Vagina (tissue), 2 donors: ENCODE results near the gene PHLPP1. TPM values are rescaled to one million over a fixed set of nuclear protein-coding genes. Genes with fewer than 3 reads are reported as not detected.

Experiments
- DNase-seq, 2 donors: peaks; one replicate each; pipeline ENCODE4 v3.0.0-alpha.2; 2017; ENCODE audit errors: extremely low spot score in 2 of 2
- H3K27ac ChIP-seq: fragments of 200-600 bp; sonication (generic); one replicate; pipeline ENCODE4 v1.5.1; 2019
- H3K27me3 ChIP-seq: fragments of 200-600 bp; sonication (generic); one replicate; pipeline ENCODE4 v1.5.1; 2019
- H3K36me3 ChIP-seq, 2 donors: fragments of 200-600 bp; sonication (generic); one replicate each; pipeline ENCODE4 v1.5.1; 2017 to 2019
- H3K4me1 ChIP-seq: fragments of 200-600 bp; sonication (generic); one replicate; pipeline ENCODE4 v1.5.1; 2019
- H3K4me3 ChIP-seq, 2 donors: fragments of 200-600 bp; sonication (generic); 1 replicate in 1 of 2; 2 replicates in 1 of 2; pipeline ENCODE4 v1.5.1; 2016 to 2019
- H3K9me3 ChIP-seq: fragments of 200-600 bp; sonication (generic); one replicate; pipeline ENCODE4 v1.5.1; 2019
- CTCF ChIP-seq, 3 experiments: fragments of 450-650 bp in 2 of 3; fragments of 200-600 bp in 1 of 3; sonication (generic) in 1 of 3; IDR thresholded peaks; one replicate each; pipeline ENCODE4 v1.5.1; 2017 to 2019; ENCODE audit warnings: antibody characterized with exemption in 3 of 3, mild to moderate bottlenecking in 2 of 3, moderate library complexity in 2 of 3
- POLR2A ChIP-seq, 2 donors: fragments of 450-650 bp; IDR thresholded peaks; one replicate each; pipeline ENCODE4 v1.6.1; 2017; ENCODE audit warnings: antibody characterized with exemption in 2 of 2, mild to moderate bottlenecking in 2 of 2, moderate library complexity in 2 of 2
- POLR2AphosphoS5 ChIP-seq, 2 donors: sonication (generic); formaldehyde crosslinking; IDR thresholded peaks; one replicate each; pipeline ENCODE4 v1.9.0; 2017; ENCODE audit warnings: antibody characterized with exemption in 2 of 2, mild to moderate bottlenecking in 2 of 2, low read depth in 1 of 2; ENCODE audit not compliant: insufficient read depth in 1 of 2
- intact Hi-C: fragments of 100-400 bp; cut with DNase I; formaldehyde crosslinking; loops from one replicate; pipeline ENCODE4 v1.15.1; 2023
- total RNA-seq: library from RNA; depleted of rRNA; stranded (reverse); fragments of >200 nt; gene quantifications from one replicate; pipeline ENCODE4 v1.2.3, GENCODE V29; 2016

Gene PHLPP1
- total RNA-seq, 1 donor from 2014 or later, result 20.6 TPM

GRCh38 chr18:62784966-62785413 lies 69.6 kb downstream of the PHLPP1 start:
- Histone ChIP-seq H3K4me3 (no peak overlapping the region), H3K4me1 (peaks cover 44% of the 10 kb centered on the region), H3K9me3 (no peaks in the 10 kb centered on the region), H3K27ac (no peak overlapping the region), H3K27me3 (no peaks in the 10 kb centered on the region), H3K36me3 (no peaks in the 10 kb centered on the region)
- DNase-seq, result no peak
- intact Hi-C loops, result no loop called here
- no peak for TF ChIP-seq POLR2A (IDR thresholded peaks at IDR 0.05)
- TF ChIP-seq POLR2AphosphoS5 (IDR thresholded peaks at IDR 0.05; ENCODE audit: insufficient read depth in 1 of 2, low read depth in 1 of 2), result no peak
- no peak for TF ChIP-seq CTCF (IDR thresholded peaks at IDR 0.05)

- intact Hi-C loops, result no loop called here
- no peak for DNase-seq
- peaks cover 43% of the 10 kb centered on the region for H3K4me1 ChIP-seq
Measured at GRCh38 chr18:62786689-62787088, 71.3 kb downstream of the PHLPP1 start.

GRCh38 chr18:62788111-62788510 lies 72.8 kb downstream of the PHLPP1 start:
- Histone ChIP-seq H3K27ac (no peak overlapping the region), H3K36me3 (no peaks in the 10 kb centered on the region), H3K4me1 (peaks cover 29% of the 10 kb centered on the region), H3K27me3 (no peaks in the 10 kb centered on the region), H3K9me3 (no peaks in the 10 kb centered on the region), H3K4me3 (no peak overlapping the region)
- TF ChIP-seq POLR2AphosphoS5 (IDR thresholded peaks at IDR 0.05; ENCODE audit: insufficient read depth in 1 of 2, low read depth in 1 of 2) (no peak), POLR2A (IDR thresholded peaks at IDR 0.05) (no peak), CTCF (IDR thresholded peaks at IDR 0.05) (no peak)
- intact Hi-C loops, result no loop called here
- DNase-seq, result no peak

More at GRCh38 chr18:62786689-62787088, 71.3 kb downstream of the PHLPP1 start:
- Histone ChIP-seq H3K27ac (no peak overlapping the region), H3K27me3 (no peaks in the 10 kb centered on the region), H3K4me3 (no peak overlapping the region), H3K36me3 (no peaks in the 10 kb centered on the region), H3K9me3 (no peaks in the 10 kb centered on the region)
- no peak for TF ChIP-seq POLR2AphosphoS5 (IDR thresholded peaks at IDR 0.05; ENCODE audit: insufficient read depth in 1 of 2, low read depth in 1 of 2)
- TF ChIP-seq CTCF (IDR thresholded peaks at IDR 0.05), result no peak
- no peak for TF ChIP-seq POLR2A (IDR thresholded peaks at IDR 0.05)

GRCh38 chr18:62788876-62789275 lies 73.5 kb downstream of the PHLPP1 start:
- H3K36me3 ChIP-seq, result no peaks in the 10 kb centered on the region
- no peak for DNase-seq
- intact Hi-C loops, result no loop called here
- TF ChIP-seq POLR2A (IDR thresholded peaks at IDR 0.05) (no peak), POLR2AphosphoS5 (IDR thresholded peaks at IDR 0.05; ENCODE audit: insufficient read depth in 1 of 2, low read depth in 1 of 2) (no peak), CTCF (IDR thresholded peaks at IDR 0.05) (no peak)
- no peak overlapping the region for H3K27ac ChIP-seq
- H3K9me3 ChIP-seq, result no peaks in the 10 kb centered on the region
- no peak overlapping the region for H3K4me3 ChIP-seq
- H3K27me3 ChIP-seq, result no peaks in the 10 kb centered on the region
- H3K4me1 ChIP-seq, result peaks cover 23% of the 10 kb centered on the region

- Histone ChIP-seq H3K27ac (no peak overlapping the region), H3K4me3 (no peak overlapping the region), H3K27me3 (no peaks in the 10 kb centered on the region), H3K36me3 (no peaks in the 10 kb centered on the region), H3K4me1 (peaks cover 10% of the 10 kb centered on the region), H3K9me3 (no peaks in the 10 kb centered on the region)
- intact Hi-C loops, result no loop called here
- no peak for DNase-seq
- TF ChIP-seq POLR2A (IDR thresholded peaks at IDR 0.05), result no peak
- TF ChIP-seq POLR2AphosphoS5 (IDR thresholded peaks at IDR 0.05; ENCODE audit: insufficient read depth in 1 of 2, low read depth in 1 of 2), result no peak
Measured at GRCh38 chr18:62790871-62791772, 75.8 kb downstream of the PHLPP1 start.
